HFFc6 (cell line): ENCODE data around the gene NRIP3. TPM values are rescaled to one million over a fixed set of nuclear protein-coding genes. Genes with fewer than 3 reads are reported as not detected.
A peak's percentile ranks its signal among the peaks of the same experiment; 100 is the strongest.
"Not testable (repeated sequence)": the region's sequence is repeated elsewhere in the genome, so short reads cannot be mapped to it uniquely, and the experiment has no call there.

Source experiments
- DNase-seq: peaks from one replicate; pipeline ENCODE4 v3.0.0-alpha.2; 2018
- H3K27ac Mint-ChIP-seq: 2 replicates; pipeline ENCODE4 v1.8.0; 2020; ENCODE audit warnings: mild to moderate bottlenecking, mixed read lengths
- H3K27me3 Mint-ChIP-seq: 2 replicates; pipeline ENCODE4 v1.8.0; 2021; ENCODE audit warnings: mild to moderate bottlenecking, moderate library complexity, mixed read lengths; ENCODE audit not compliant: insufficient read depth
- H3K36me3 Mint-ChIP-seq: 2 replicates; pipeline ENCODE4 v1.8.0; 2021; ENCODE audit warnings: low read depth, mixed read lengths
- H3K4me1 Mint-ChIP-seq: 2 replicates; pipeline ENCODE4 v1.8.0; 2020; ENCODE audit warnings: low read depth, mixed read lengths
- H3K4me3 Mint-ChIP-seq: 2 replicates; pipeline ENCODE4 v1.8.0; 2020; ENCODE audit warnings: mild to moderate bottlenecking, moderate library complexity, mixed read lengths
- H3K9me3 Mint-ChIP-seq: 2 replicates; pipeline ENCODE4 v1.8.0; 2020; ENCODE audit warnings: mild to moderate bottlenecking, mixed read lengths
- CTCF ChIP-seq: fragments of 200-600 bp; sonication (generic); IDR thresholded peaks from 2 replicates; pipeline ENCODE4 v1.5.0; 2021; ENCODE audit warnings: antibody characterized with exemption, mild to moderate bottlenecking
- total RNA-seq, 6 experiments: library from RNA; stranded (reverse); fragmentation: NEBNext Ultra II Directional; extraction: Animal tissue kit (Norgen Biotek cat#: 25700); gene quantifications; 2 replicates in 1 of 6; 3 replicates in 5 of 6; pipeline ENCODE4 v1.2.3, GENCODE V29; 2021

NRIP3 gene
- total RNA-seq, 6 experiments from 2014 or later = 7.8 to 18.6 (median 16.2) TPM

GRCh38 chr11:9016916-9017642, 13.3 kb upstream of the NRIP3 start:
- Mint-ChIP-seq H3K4me1 (peaks cover 20% of the 10 kb centered on the region), H3K36me3 (no peaks in the 10 kb centered on the region), H3K4me3 (no peak overlapping the region), H3K27ac (no peak overlapping the region), H3K27me3 (no peaks in the 10 kb centered on the region; the same call in none of the 2 replicates), H3K9me3 (no peaks in the 10 kb centered on the region)
- TF ChIP-seq CTCF = no peak
- DNase-seq = no peak

GRCh38 chr11:9015677-9016076, 11.9 kb upstream of the NRIP3 start:
- Mint-ChIP-seq H3K27me3 (no peaks in the 10 kb centered on the region; the same call in none of the 2 replicates), H3K9me3 (0 out of 2 replicates have a peak, but pooled peaks cover 2% of the 10 kb centered on the region), H3K27ac (no peak overlapping the region), H3K36me3 (no peaks in the 10 kb centered on the region), H3K4me3 (no peak overlapping the region), H3K4me1 (peaks cover 20% of the 10 kb centered on the region)
- DNase-seq = peak; percentile 73
- peak; percentile 94 for TF ChIP-seq CTCF

GRCh38 chr11:9014826-9015225, 11.0 kb upstream of the NRIP3 start:
- no peak for DNase-seq
- Mint-ChIP-seq H3K4me1 (peaks cover 20% of the 10 kb centered on the region), H3K9me3 (peaks cover 10% of the 10 kb centered on the region; the same call in 1 of the 2 replicates), H3K36me3 (no peaks in the 10 kb centered on the region), H3K4me3 (no peak overlapping the region), H3K27me3 (no peaks in the 10 kb centered on the region; the same call in none of the 2 replicates), H3K27ac (no peak overlapping the region)
- TF ChIP-seq CTCF = no peak

- no peak for TF ChIP-seq CTCF
- Mint-ChIP-seq H3K27ac (no peak overlapping the region), H3K4me3 (no peak overlapping the region), H3K4me1 (peaks cover 20% of the 10 kb centered on the region), H3K9me3 (peaks cover 10% of the 10 kb centered on the region; the same call in 1 of the 2 replicates), H3K36me3 (no peaks in the 10 kb centered on the region), H3K27me3 (no peaks in the 10 kb centered on the region; the same call in none of the 2 replicates)
- no peak for DNase-seq
These were observed 9.6 kb upstream of the NRIP3 start for GRCh38 chr11:9013373-9013772.

GRCh38 chr11:9009538-9009937, 5.7 kb upstream of the NRIP3 start:
- H3K4me3 Mint-ChIP-seq, DNase-seq, H3K36me3 Mint-ChIP-seq, H3K9me3 Mint-ChIP-seq, H3K4me1 Mint-ChIP-seq, H3K27ac Mint-ChIP-seq: not testable (repeated sequence)
- peaks cover 17% of the 10 kb centered on the region for H3K27me3 Mint-ChIP-seq

GRCh38 chr11:9008661-9009060, 4.9 kb upstream of the NRIP3 start:
- no peak for DNase-seq
- H3K36me3 Mint-ChIP-seq = peaks cover 5% of the 10 kb centered on the region
- H3K4me3 Mint-ChIP-seq = no peak overlapping the region
- peaks cover 10% of the 10 kb centered on the region; the same call in 1 of the 2 replicates for H3K9me3 Mint-ChIP-seq
- no peak overlapping the region for H3K27ac Mint-ChIP-seq
- TF ChIP-seq CTCF = no peak
- peaks cover 8% of the 10 kb centered on the region; the same call in 1 of the 2 replicates for H3K4me1 Mint-ChIP-seq
- H3K27me3 Mint-ChIP-seq = peaks cover 17% of the 10 kb centered on the region
